ENCODE results near the gene SREBF1.

The SREBF1 gene

GRCh38 chr17:17800504-17801021, 36.2 kb downstream of the SREBF1 start:
- H3K4me3 Mint-ChIP-seq = no peak overlapping the region
- H3K27ac Mint-ChIP-seq = no peak overlapping the region
- CTCF ChIA-PET = interaction anchor here (0.6 to 1.9 kb wide), 2 partner anchors 21 to 56 kb away, joined by 3 to 8 read pairs; no protein-coding TSS in a partner anchor
- peaks cover 7% of the 10 kb centered on the region for H3K36me3 Mint-ChIP-seq
- no peaks in the 10 kb centered on the region for H3K4me1 Mint-ChIP-seq
- H3K9me3 Mint-ChIP-seq = no peaks in the 10 kb centered on the region
- H3K27me3 Mint-ChIP-seq = no peaks in the 10 kb centered on the region
- no peak for DNase-seq

- no peak for DNase-seq
- H3K4me1 Mint-ChIP-seq = peaks cover 5% of the 10 kb centered on the region
- H3K4me3 Mint-ChIP-seq = no peak overlapping the region
- no peak overlapping the region for H3K27ac Mint-ChIP-seq
- H3K36me3 Mint-ChIP-seq = peaks cover 5% of the 10 kb centered on the region
- H3K27me3 Mint-ChIP-seq = no peaks in the 10 kb centered on the region
- no peaks in the 10 kb centered on the region for H3K9me3 Mint-ChIP-seq
- CTCF ChIA-PET = no interaction called here
Observed at GRCh38 chr17:17798573-17799255, 38.1 kb downstream of the SREBF1 start.

- Mint-ChIP-seq H3K27ac (no peak overlapping the region), H3K4me3 (no peak overlapping the region), H3K36me3 (peaks cover 9% of the 10 kb centered on the region), H3K4me1 (peaks cover 11% of the 10 kb centered on the region), H3K27me3 (no peaks in the 10 kb centered on the region), H3K9me3 (no peaks in the 10 kb centered on the region)
- CTCF ChIA-PET = no interaction called here
- no peak for DNase-seq
Observed at GRCh38 chr17:17798010-17798556, 38.7 kb downstream of the SREBF1 start.

GRCh38 chr17:17797119-17797809, 39.5 kb downstream of the SREBF1 start:
- CTCF ChIA-PET = no interaction called here
- Mint-ChIP-seq H3K27me3 (no peaks in the 10 kb centered on the region), H3K4me3 (no peak overlapping the region), H3K27ac (no peak overlapping the region), H3K36me3 (peaks cover 9% of the 10 kb centered on the region), H3K9me3 (no peaks in the 10 kb centered on the region), H3K4me1 (peaks cover 19% of the 10 kb centered on the region)
- DNase-seq = no peak

GRCh38 chr17:17796787-17797061, 40.1 kb downstream of the SREBF1 start:
- Mint-ChIP-seq H3K36me3 (peaks cover 12% of the 10 kb centered on the region), H3K9me3 (no peaks in the 10 kb centered on the region), H3K27ac (no peak overlapping the region), H3K4me3 (no peak overlapping the region), H3K4me1 (peaks cover 24% of the 10 kb centered on the region), H3K27me3 (no peaks in the 10 kb centered on the region)
- CTCF ChIA-PET = no interaction called here
- DNase-seq = no peak

- no peak overlapping the region for H3K4me3 Mint-ChIP-seq
- DNase-seq = no peak
- H3K27ac Mint-ChIP-seq = no peak overlapping the region
- H3K4me1 Mint-ChIP-seq = peaks cover 30% of the 10 kb centered on the region
- no peaks in the 10 kb centered on the region for H3K9me3 Mint-ChIP-seq
- CTCF ChIA-PET = no interaction called here
- H3K27me3 Mint-ChIP-seq = no peaks in the 10 kb centered on the region
- peaks cover 12% of the 10 kb centered on the region for H3K36me3 Mint-ChIP-seq
Observed at GRCh38 chr17:17795946-17796786, 40.6 kb downstream of the SREBF1 start.

- Mint-ChIP-seq H3K9me3 (no peaks in the 10 kb centered on the region), H3K4me3 (no peak overlapping the region), H3K27ac (no peak overlapping the region), H3K27me3 (no peaks in the 10 kb centered on the region), H3K36me3 (peaks cover 12% of the 10 kb centered on the region), H3K4me1 (peaks cover 30% of the 10 kb centered on the region)
- no peak for DNase-seq
- CTCF ChIA-PET = interaction anchor here (1.2 kb wide), 1 partner anchor 67 kb away, joined by 3 read pairs; no protein-coding TSS in a partner anchor
Observed at GRCh38 chr17:17795296-17795695, 41.5 kb downstream of the SREBF1 start.

- Mint-ChIP-seq H3K4me3 (no peak overlapping the region), H3K27ac (no peak overlapping the region), H3K27me3 (no peaks in the 10 kb centered on the region), H3K36me3 (peaks cover 12% of the 10 kb centered on the region), H3K9me3 (no peaks in the 10 kb centered on the region), H3K4me1 (peaks cover 30% of the 10 kb centered on the region)
- CTCF ChIA-PET = interaction anchor here (0.6 to 1.2 kb wide), 2 partner anchors 17 to 67 kb away, joined by 3 read pairs; no protein-coding TSS in a partner anchor
- DNase-seq = no peak
Observed at GRCh38 chr17:17794382-17794781, 42.4 kb downstream of the SREBF1 start.

- peak overlapping the region; percentile 75 for H3K27ac Mint-ChIP-seq
- no peaks in the 10 kb centered on the region for H3K27me3 Mint-ChIP-seq
- H3K36me3 Mint-ChIP-seq = peaks cover 12% of the 10 kb centered on the region
- no peak overlapping the region for H3K4me3 Mint-ChIP-seq
- H3K4me1 Mint-ChIP-seq = peaks cover 30% of the 10 kb centered on the region
- DNase-seq = no peak
- H3K9me3 Mint-ChIP-seq = no peaks in the 10 kb centered on the region
- CTCF ChIA-PET = interaction anchor here (0.6 to 1.2 kb wide), 2 partner anchors 18 to 68 kb away, joined by 3 read pairs; no protein-coding TSS in a partner anchor
Observed at GRCh38 chr17:17793378-17794214, 43.2 kb downstream of the SREBF1 start.

GRCh38 chr17:17792551-17793377, 44.0 kb downstream of the SREBF1 start:
- DNase-seq = peak; percentile 80
- Mint-ChIP-seq H3K4me1 (peaks cover 30% of the 10 kb centered on the region), H3K4me3 (peak overlapping the region; percentile 48), H3K36me3 (peaks cover 12% of the 10 kb centered on the region), H3K27ac (peak overlapping the region; percentile 80), H3K27me3 (no peaks in the 10 kb centered on the region), H3K9me3 (no peaks in the 10 kb centered on the region)
- CTCF ChIA-PET = interaction anchor here (1.1 kb wide), 1 partner anchor 8 kb away, joined by 4 read pairs; no protein-coding TSS in a partner anchor

GRCh38 chr17:17792037-17792550, 44.7 kb downstream of the SREBF1 start:
- Mint-ChIP-seq H3K4me1 (peaks cover 30% of the 10 kb centered on the region), H3K27me3 (no peaks in the 10 kb centered on the region), H3K4me3 (no peak overlapping the region), H3K36me3 (peaks cover 12% of the 10 kb centered on the region), H3K9me3 (no peaks in the 10 kb centered on the region), H3K27ac (peak overlapping the region; percentile 80)
- CTCF ChIA-PET = interaction anchor here (1.1 kb wide), 1 partner anchor 8 kb away, joined by 4 read pairs; no protein-coding TSS in a partner anchor
- DNase-seq = peak; percentile 35

- Mint-ChIP-seq H3K4me1 (peaks cover 30% of the 10 kb centered on the region), H3K36me3 (peaks cover 12% of the 10 kb centered on the region), H3K4me3 (no peak overlapping the region), H3K27ac (peak overlapping the region; percentile 49), H3K27me3 (peaks cover under 1% of the 10 kb centered on the region), H3K9me3 (no peaks in the 10 kb centered on the region)
- DNase-seq = no peak
- CTCF ChIA-PET = no interaction called here
Observed at GRCh38 chr17:17790637-17791464, 45.9 kb downstream of the SREBF1 start.

Measured in activated naive CD4-positive, alpha-beta T cell treated with anti-CD3 and anti-CD28 coated beads, Interleukin-2, amount 10 ng/mL, durations not matched to agents 7 days and 5 days (primary cell).